H9 (cell line): ENCODE results near the gene YDJC. TPM values are rescaled to one million over a fixed set of nuclear protein-coding genes. Genes with fewer than 3 reads are reported as not detected.

Experiments used
- DNase-seq: peaks from one replicate; pipeline ENCODE4 v3.0.0-alpha.2; 2017
- H2AFZ ChIP-seq: one replicate; pipeline ENCODE4 v1.6.1; 2013; ENCODE audit warnings: mild to moderate bottlenecking, low read length, control low read depth, moderate library complexity
- H2AK5ac ChIP-seq: 2 replicates; pipeline ENCODE4 v1.6.1; 2013; ENCODE audit warnings: low read length, control low read depth, mixed read lengths; ENCODE audit not compliant: insufficient read length
- H2BK120ac ChIP-seq: one replicate; pipeline ENCODE4 v1.6.1; 2013; ENCODE audit warnings: low read depth, mild to moderate bottlenecking, low read length, control low read depth, inconsistent platforms; ENCODE audit not compliant: poor library complexity, severe bottlenecking
- H2BK12ac ChIP-seq: 2 replicates; pipeline ENCODE4 v1.6.1; 2013; ENCODE audit warnings: low read length, control low read depth, mixed read lengths, low read depth; ENCODE audit not compliant: insufficient read length
- H2BK15ac ChIP-seq: 2 replicates; pipeline ENCODE4 v1.6.1; 2013; ENCODE audit warnings: low read depth, low read length, control low read depth
- H2BK20ac ChIP-seq: one replicate; pipeline ENCODE4 v1.6.1; 2013; ENCODE audit warnings: low read depth, mild to moderate bottlenecking, low read length, control low read depth, inconsistent platforms; ENCODE audit not compliant: poor library complexity, severe bottlenecking
- H2BK5ac ChIP-seq: 2 replicates; pipeline ENCODE4 v1.6.1; 2013; ENCODE audit warnings: low read length, control low read depth, mixed read lengths; ENCODE audit not compliant: insufficient read length
- H3K14ac ChIP-seq: 2 replicates; pipeline ENCODE4 v1.6.1; 2013; ENCODE audit warnings: low read length, control low read depth; ENCODE audit not compliant: insufficient read depth
- H3K18ac ChIP-seq: 2 replicates; pipeline ENCODE4 v1.6.1; 2013; ENCODE audit warnings: low read depth, mild to moderate bottlenecking, mixed read lengths, low read length, control low read depth; ENCODE audit not compliant: insufficient read length
- H3K23ac ChIP-seq: 2 replicates; pipeline ENCODE4 v1.6.1; 2013; ENCODE audit warnings: low read length, control low read depth, mixed read lengths, low read depth; ENCODE audit not compliant: insufficient read length
- H3K23me2 ChIP-seq: 2 replicates; pipeline ENCODE4 v1.6.1; 2013; ENCODE audit warnings: low read depth, mild to moderate bottlenecking, mixed read lengths, low read length, control low read depth; ENCODE audit not compliant: insufficient read length, poor library complexity, severe bottlenecking
- H3K27ac ChIP-seq: 2 replicates; pipeline ENCODE4 v1.5.1; 2013; ENCODE audit warnings: low read length, control low read depth, mixed read lengths, low read depth; ENCODE audit not compliant: insufficient read length
- H3K27me3 ChIP-seq: 2 replicates; pipeline ENCODE4 v1.6.1; 2013; ENCODE audit warnings: low read length, control low read depth, inconsistent platforms; ENCODE audit not compliant: insufficient read depth
- H3K4ac ChIP-seq: 2 replicates; pipeline ENCODE4 v1.6.1; 2013; ENCODE audit warnings: low read depth, mild to moderate bottlenecking, control low read depth, inconsistent platforms, low read length, moderate library complexity
- H3K4me1 ChIP-seq: 2 replicates; pipeline ENCODE4 v1.6.1; 2013; ENCODE audit warnings: low read length, control low read depth, inconsistent platforms; ENCODE audit not compliant: insufficient read depth
- H3K4me2 ChIP-seq: 2 replicates; pipeline ENCODE4 v1.6.1; 2013; ENCODE audit warnings: low read length, control low read depth, mixed read lengths; ENCODE audit not compliant: insufficient read length, insufficient read depth
- H3K56ac ChIP-seq: 2 replicates; pipeline ENCODE4 v1.6.1; 2013; ENCODE audit warnings: low read depth, mild to moderate bottlenecking, mixed read lengths, low read length, control low read depth; ENCODE audit not compliant: insufficient read length
- H3K79me1 ChIP-seq: 2 replicates; pipeline ENCODE4 v1.6.1; 2013; ENCODE audit warnings: low read depth, mild to moderate bottlenecking, moderate library complexity, low read length, control low read depth, inconsistent platforms; ENCODE audit not compliant: insufficient read depth, poor library complexity, severe bottlenecking
- H3K79me2 ChIP-seq: 2 replicates; pipeline ENCODE4 v1.6.1; 2013; ENCODE audit warnings: low read length, control low read depth, inconsistent platforms; ENCODE audit not compliant: insufficient read depth
- H3K9ac ChIP-seq: 2 replicates; pipeline ENCODE4 v1.6.1; 2013; ENCODE audit warnings: low read length, control low read depth, mixed read lengths; ENCODE audit not compliant: insufficient read length; ENCODE audit errors: extremely low read depth
- H3K9me3 ChIP-seq: one replicate; pipeline ENCODE4 v1.6.1; 2013; ENCODE audit warnings: low read depth, low read length, inconsistent platforms; ENCODE audit not compliant: control insufficient read depth
- H3T11ph ChIP-seq: one replicate; pipeline ENCODE4 v1.6.1; 2013; ENCODE audit warnings: mild to moderate bottlenecking, low read length, control low read depth, inconsistent platforms
- H4K20me1 ChIP-seq: one replicate; pipeline ENCODE4 v1.6.1; 2013; ENCODE audit not compliant: control insufficient read depth, insufficient read length, insufficient read depth
- H4K5ac ChIP-seq: 2 replicates; pipeline ENCODE4 v1.6.1; 2013; ENCODE audit warnings: low read depth, mild to moderate bottlenecking, mixed read lengths, low read length, control low read depth; ENCODE audit not compliant: insufficient read length
- H4K8ac ChIP-seq: replicated peaks from 2 replicates; pipeline ENCODE4 v1.6.1; 2013; ENCODE audit warnings: low read length, control low read depth, mixed read lengths, low read depth; ENCODE audit not compliant: insufficient read length
- H4K91ac ChIP-seq: 2 replicates; pipeline ENCODE4 v1.6.1; 2013; ENCODE audit warnings: low read depth, mild to moderate bottlenecking, moderate library complexity, mixed read lengths, low read length, control low read depth; ENCODE audit not compliant: insufficient read length
- H3K27ac Mint-ChIP-seq, 3 experiments: 2 replicates in 2 of 3; 3 replicates in 1 of 3; pipeline ENCODE4 v1.8.0; 2020 to 2021; ENCODE audit warnings: mixed read lengths in 3 of 3, mild to moderate bottlenecking in 1 of 3, moderate library complexity in 1 of 3
- H3K27me3 Mint-ChIP-seq: 2 replicates; pipeline ENCODE4 v1.8.0; 2021; ENCODE audit warnings: low read depth, mild to moderate bottlenecking, moderate library complexity, mixed read lengths
- H3K36me3 Mint-ChIP-seq, 3 experiments: 2 replicates in 2 of 3; 3 replicates in 1 of 3; pipeline ENCODE4 v1.8.0; 2020 to 2021; ENCODE audit warnings: low read depth in 3 of 3, mixed read lengths in 3 of 3; ENCODE audit not compliant: insufficient read depth in 1 of 3
- H3K4me1 Mint-ChIP-seq, 2 experiments: 2 replicates each; pipeline ENCODE4 v1.8.0; 2020; ENCODE audit warnings: mixed read lengths in 2 of 2
- H3K4me3 Mint-ChIP-seq, 2 experiments: 2 replicates in 1 of 2; 3 replicates in 1 of 2; pipeline ENCODE4 v1.8.0; 2020 to 2021; ENCODE audit warnings: mild to moderate bottlenecking in 2 of 2, mixed read lengths in 2 of 2, moderate library complexity in 1 of 2
- H3K9me3 Mint-ChIP-seq, 2 experiments: 2 replicates in 1 of 2; 3 replicates in 1 of 2; pipeline ENCODE4 v1.8.0; 2020; ENCODE audit warnings: mild to moderate bottlenecking in 2 of 2, mixed read lengths in 2 of 2, moderate library complexity in 1 of 2
- WGBS: extraction: QIAGEN DNeasy Blood & Tissue Kit; methylation state at CpG from one replicate; pipeline ENCODE4 v1.1.7; 2013; ENCODE audit warnings: missing lambda C conversion rate, low lambda C conversion rate, mixed read lengths; ENCODE audit not compliant: insufficient read length; ENCODE audit errors: extremely low coverage; 5-methylcytosine and 5-hydroxymethylcytosine counted together
- total RNA-seq: library from RNA; stranded (reverse); gene quantifications from 2 replicates; pipeline ENCODE4 v1.2.1, GENCODE V29; 2021
- TF ChIP-seq, protein P1 (sequence below): fragments of 200-600 bp; sonication (generic); conservative IDR thresholded peaks from 3 replicates; pipeline ENCODE4 v1.8.0; 2021; ENCODE audit warnings: antibody characterized with exemption, mild to moderate bottlenecking

The YDJC gene
- total RNA-seq, 1 experiment from 2014 or later: 30.2 TPM

- TF ChIP-seq, protein P1, sequence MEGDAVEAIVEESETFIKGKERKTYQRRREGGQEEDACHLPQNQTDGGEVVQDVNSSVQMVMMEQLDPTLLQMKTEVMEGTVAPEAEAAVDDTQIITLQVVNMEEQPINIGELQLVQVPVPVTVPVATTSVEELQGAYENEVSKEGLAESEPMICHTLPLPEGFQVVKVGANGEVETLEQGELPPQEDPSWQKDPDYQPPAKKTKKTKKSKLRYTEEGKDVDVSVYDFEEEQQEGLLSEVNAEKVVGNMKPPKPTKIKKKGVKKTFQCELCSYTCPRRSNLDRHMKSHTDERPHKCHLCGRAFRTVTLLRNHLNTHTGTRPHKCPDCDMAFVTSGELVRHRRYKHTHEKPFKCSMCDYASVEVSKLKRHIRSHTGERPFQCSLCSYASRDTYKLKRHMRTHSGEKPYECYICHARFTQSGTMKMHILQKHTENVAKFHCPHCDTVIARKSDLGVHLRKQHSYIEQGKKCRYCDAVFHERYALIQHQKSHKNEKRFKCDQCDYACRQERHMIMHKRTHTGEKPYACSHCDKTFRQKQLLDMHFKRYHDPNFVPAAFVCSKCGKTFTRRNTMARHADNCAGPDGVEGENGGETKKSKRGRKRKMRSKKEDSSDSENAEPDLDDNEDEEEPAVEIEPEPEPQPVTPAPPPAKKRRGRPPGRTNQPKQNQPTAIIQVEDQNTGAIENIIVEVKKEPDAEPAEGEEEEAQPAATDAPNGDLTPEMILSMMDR: no peak
- H3K9me3 ChIP-seq: no peaks in the 10 kb centered on the region
Measured at GRCh38 chr22:21615731-21616130, 14.1 kb downstream of the YDJC start.

More at GRCh38 chr22:21615731-21616130, 14.1 kb downstream of the YDJC start:
- H4K8ac ChIP-seq: no peak overlapping the region
- Mint-ChIP-seq H3K27ac (no peak overlapping the region), H3K9me3 (no peaks in the 10 kb centered on the region), H3K4me3 (no peak overlapping the region), H3K4me1 (no peaks in the 10 kb centered on the region; a peak in 1 of 4 replicates), H3K36me3 (peaks cover 30 to 49% (median 41%) of the 10 kb centered on the region in 3 experiments; a peak in 6 of 7 replicates), H3K27me3 (peaks cover 1% of the 10 kb centered on the region; the same call in 1 of the 2 replicates)
- no peak overlapping the region for H3K18ac ChIP-seq
- DNase-seq: no peak
- H2BK5ac ChIP-seq: no peak overlapping the region
- H3K9ac ChIP-seq: no peak overlapping the region
- no peak overlapping the region for H3K56ac ChIP-seq
- no peak overlapping the region for H4K5ac ChIP-seq
- H3K79me2 ChIP-seq: peaks cover 4% of the 10 kb centered on the region; the same call in 1 of the 2 replicates
- H3K79me1 ChIP-seq: no peaks in the 10 kb centered on the region
- H3K27me3 ChIP-seq: no peaks in the 10 kb centered on the region
- no peak overlapping the region for H2BK15ac ChIP-seq
- no peak overlapping the region for H3K4me2 ChIP-seq
- no peak overlapping the region for H2BK20ac ChIP-seq
- H2AFZ ChIP-seq: no peak overlapping the region
- no peak overlapping the region for H3K14ac ChIP-seq
- H3K23ac ChIP-seq: no peak overlapping the region
- no peak overlapping the region for H3K27ac ChIP-seq
- WGBS: no CpG with 5 or more reads among the region's 4 CpGs
- no peak overlapping the region for H4K91ac ChIP-seq
- no peak overlapping the region for H3K4ac ChIP-seq
- no peak overlapping the region for H2BK120ac ChIP-seq
- no peak overlapping the region for H2AK5ac ChIP-seq
- no peaks in the 10 kb centered on the region for H3K23me2 ChIP-seq
- no peak overlapping the region for H2BK12ac ChIP-seq
- H4K20me1 ChIP-seq: no peaks in the 10 kb centered on the region
- H3T11ph ChIP-seq: no peak overlapping the region
- H3K4me1 ChIP-seq: no peaks in the 10 kb centered on the region; the same call in 1 of the 2 replicates
